ENCODE data around the gene ATXN1.

- TF ChIP-seq, protein P1, sequence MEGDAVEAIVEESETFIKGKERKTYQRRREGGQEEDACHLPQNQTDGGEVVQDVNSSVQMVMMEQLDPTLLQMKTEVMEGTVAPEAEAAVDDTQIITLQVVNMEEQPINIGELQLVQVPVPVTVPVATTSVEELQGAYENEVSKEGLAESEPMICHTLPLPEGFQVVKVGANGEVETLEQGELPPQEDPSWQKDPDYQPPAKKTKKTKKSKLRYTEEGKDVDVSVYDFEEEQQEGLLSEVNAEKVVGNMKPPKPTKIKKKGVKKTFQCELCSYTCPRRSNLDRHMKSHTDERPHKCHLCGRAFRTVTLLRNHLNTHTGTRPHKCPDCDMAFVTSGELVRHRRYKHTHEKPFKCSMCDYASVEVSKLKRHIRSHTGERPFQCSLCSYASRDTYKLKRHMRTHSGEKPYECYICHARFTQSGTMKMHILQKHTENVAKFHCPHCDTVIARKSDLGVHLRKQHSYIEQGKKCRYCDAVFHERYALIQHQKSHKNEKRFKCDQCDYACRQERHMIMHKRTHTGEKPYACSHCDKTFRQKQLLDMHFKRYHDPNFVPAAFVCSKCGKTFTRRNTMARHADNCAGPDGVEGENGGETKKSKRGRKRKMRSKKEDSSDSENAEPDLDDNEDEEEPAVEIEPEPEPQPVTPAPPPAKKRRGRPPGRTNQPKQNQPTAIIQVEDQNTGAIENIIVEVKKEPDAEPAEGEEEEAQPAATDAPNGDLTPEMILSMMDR (conservative IDR thresholded peaks at IDR 0.05; ENCODE audit: low read depth, low read length), result no peak
- no peak for TF ChIP-seq EZH2 (IDR thresholded peaks at IDR 0.05; ENCODE audit: low read length, unreplicated experiment)
- TF ChIP-seq EZH2phosphoT487 (IDR thresholded peaks at IDR 0.05; ENCODE audit: borderline replicate concordance, low read length), result no peak
These were observed 112.0 kb downstream of the ATXN1 start for GRCh38 chr6:16649241-16649640.

Measured in PC-3 (cell line).